ENCODE results near the gene NNAT.
"Not testable (repeated sequence)": the region's sequence is repeated elsewhere in the genome, so short reads cannot be mapped to it uniquely, and the experiment has no call there.

The NNAT gene

DNA sequence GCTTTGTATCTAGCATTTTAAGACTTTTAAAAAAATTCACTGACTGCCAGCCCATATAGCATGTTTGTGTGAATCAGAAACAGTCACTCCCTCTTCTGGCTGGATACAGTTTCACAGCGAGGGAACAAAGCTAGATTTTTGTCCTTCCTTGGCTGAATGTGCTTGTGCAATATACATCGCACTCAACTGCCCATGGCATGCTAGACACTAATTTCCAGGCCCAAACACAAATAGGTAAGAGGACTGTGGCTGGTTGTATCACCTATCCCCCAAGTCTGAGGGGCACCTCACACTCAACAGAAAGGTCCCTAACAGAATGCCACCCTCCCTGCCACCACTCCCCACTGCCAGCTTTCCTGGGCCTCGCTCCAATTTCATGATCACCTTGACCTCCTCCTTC, 22.8 kb downstream of the NNAT start:
- no peak for TF ChIP-seq CTCF (IDR thresholded peaks at IDR 0.05; ENCODE audit: insufficient read depth, low read length, poor library complexity, severe bottlenecking)
- Histone ChIP-seq H3K4me3 (replicated peaks; ENCODE audit: low read depth, low read length) (no peak overlapping the region), H3K27me3 (replicated peaks; ENCODE audit: control insufficient read depth, insufficient read depth, low read length) (peaks cover 2% of the 10 kb centered on the region; the same call in 1 of the 2 replicates), H3K36me3 (ENCODE audit: control insufficient read depth, insufficient read depth, low read length) (no peaks in the 10 kb centered on the region)
- DNase-seq (ENCODE audit: extremely low read depth, insufficient read length): no peak

GRCh38 chr20:37544386-37544785, 23.3 kb downstream of the NNAT start:
- H3K36me3 ChIP-seq (ENCODE audit: control insufficient read depth, insufficient read depth, low read length): no peaks in the 10 kb centered on the region
- DNase-seq (ENCODE audit: extremely low read depth, insufficient read length): no peak

GRCh38 chr20:37545516-37545915, 24.5 kb downstream of the NNAT start:
- Histone ChIP-seq H3K4me3 (replicated peaks; ENCODE audit: low read depth, low read length) (no peak overlapping the region), H3K27me3 (replicated peaks; ENCODE audit: control insufficient read depth, insufficient read depth, low read length) (peaks cover 2% of the 10 kb centered on the region; the same call in 1 of the 2 replicates), H3K36me3 (ENCODE audit: control insufficient read depth, insufficient read depth, low read length) (no peaks in the 10 kb centered on the region)
- no peak for TF ChIP-seq CTCF (IDR thresholded peaks at IDR 0.05; ENCODE audit: insufficient read depth, low read length, poor library complexity, severe bottlenecking)
- no peak for DNase-seq (ENCODE audit: extremely low read depth, insufficient read length)

More at GRCh38 chr20:37544386-37544785, 23.3 kb downstream of the NNAT start:
- H3K4me3 ChIP-seq (replicated peaks; ENCODE audit: low read depth, low read length): no peak overlapping the region
- no peak for TF ChIP-seq CTCF (IDR thresholded peaks at IDR 0.05; ENCODE audit: insufficient read depth, low read length, poor library complexity, severe bottlenecking)
- H3K27me3 ChIP-seq (replicated peaks; ENCODE audit: control insufficient read depth, insufficient read depth, low read length): peaks cover 2% of the 10 kb centered on the region; the same call in 1 of the 2 replicates

- Histone ChIP-seq H3K4me3 (replicated peaks; ENCODE audit: low read depth, low read length) (no peak overlapping the region), H3K27me3 (replicated peaks; ENCODE audit: control insufficient read depth, insufficient read depth, low read length) (peaks cover 2% of the 10 kb centered on the region; the same call in 1 of the 2 replicates), H3K36me3 (ENCODE audit: control insufficient read depth, insufficient read depth, low read length) (no peaks in the 10 kb centered on the region)
- no peak for TF ChIP-seq CTCF (IDR thresholded peaks at IDR 0.05; ENCODE audit: insufficient read depth, low read length, poor library complexity, severe bottlenecking)
- DNase-seq (ENCODE audit: extremely low read depth, insufficient read length): no peak
These were observed 26.9 kb downstream of the NNAT start for GRCh38 chr20:37547912-37548311.

DNA sequence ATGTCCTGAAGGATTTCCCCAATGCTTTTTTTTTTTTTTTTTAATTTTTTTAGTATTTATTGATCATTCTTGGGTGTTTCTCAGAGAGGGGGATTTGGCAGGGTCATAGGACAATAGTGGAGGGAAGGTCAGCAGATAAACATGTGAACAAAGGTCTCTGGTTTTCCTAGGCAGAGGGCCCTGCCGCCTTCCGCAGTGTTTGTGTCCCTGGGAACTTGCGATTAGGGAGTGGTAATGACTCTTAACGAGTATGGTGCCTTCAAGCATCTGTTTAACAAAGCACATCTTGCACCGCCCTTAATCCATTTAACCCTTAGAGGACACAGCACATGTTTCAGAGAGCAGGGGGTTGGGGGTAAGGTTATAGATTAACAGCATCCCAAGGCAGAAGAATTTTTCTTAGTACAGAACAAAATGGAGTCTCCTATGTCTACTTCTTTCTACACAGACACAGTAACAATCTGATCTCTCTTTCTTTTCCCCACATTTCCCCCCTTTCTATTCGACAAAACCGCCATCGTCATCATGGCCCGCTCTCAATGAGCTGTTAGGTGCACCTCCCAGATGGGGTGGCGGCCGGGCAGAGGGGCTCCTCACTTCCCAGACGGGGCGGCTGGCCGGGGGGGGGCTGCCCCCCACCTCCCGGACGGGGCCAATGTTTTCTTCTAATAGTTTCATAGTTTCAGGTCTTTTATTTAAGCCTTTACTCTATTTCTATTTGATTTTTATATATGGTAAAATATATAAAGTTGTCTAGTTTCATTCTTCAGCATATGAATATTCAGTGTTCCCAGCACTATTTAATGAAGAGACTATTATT, 29.3 kb downstream of the NNAT start:
- H3K36me3 ChIP-seq (ENCODE audit: control insufficient read depth, insufficient read depth, low read length); DNase-seq (ENCODE audit: extremely low read depth, insufficient read length); H3K4me3 ChIP-seq (replicated peaks; ENCODE audit: low read depth, low read length); H3K27me3 ChIP-seq (replicated peaks; ENCODE audit: control insufficient read depth, insufficient read depth, low read length): not testable (repeated sequence)

DNA sequence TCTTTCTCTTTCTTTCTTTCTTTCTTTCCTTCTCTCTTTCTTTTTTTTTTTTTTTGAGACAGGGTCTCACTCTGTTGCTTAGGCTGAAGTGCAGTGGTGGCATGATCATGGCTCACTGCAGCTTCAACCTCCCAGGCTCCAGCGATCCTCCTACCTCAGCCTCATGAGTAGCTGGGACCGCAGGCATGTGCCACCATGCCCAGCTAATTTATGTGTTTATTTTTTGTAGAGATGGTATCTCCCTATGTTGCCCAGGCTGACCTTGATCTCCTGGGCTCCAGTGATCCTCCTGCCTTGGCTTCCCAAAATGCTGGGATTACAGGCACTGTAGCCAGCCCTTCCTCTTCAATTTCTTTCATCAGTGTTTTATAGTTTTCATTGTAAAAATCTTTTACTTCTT, 30.6 kb downstream of the NNAT start:
- not testable (repeated sequence) for H3K4me3 ChIP-seq (replicated peaks; ENCODE audit: low read depth, low read length); H3K27me3 ChIP-seq (replicated peaks; ENCODE audit: control insufficient read depth, insufficient read depth, low read length); H3K36me3 ChIP-seq (ENCODE audit: control insufficient read depth, insufficient read depth, low read length); DNase-seq (ENCODE audit: extremely low read depth, insufficient read length)
